GM18508 (cell line): Measurements from ENCODE around the gene JUN.

Source experiments
- ATAC-seq: cut with Tn5 transposase; IDR thresholded peaks from one replicate; pipeline ENCODE4 v1.9.1; 2021; ENCODE audit warnings: moderate number of reproducible peaks; ENCODE audit not compliant: insufficient read depth, unreplicated experiment

JUN gene

GRCh38 chr1:58785442-58786058 lies 1.7 kb upstream of the JUN start:
- no peak for ATAC-seq

- no peak for ATAC-seq
Measured at GRCh38 chr1:58784758-58785441, 1.1 kb upstream of the JUN start.

- ATAC-seq, result no peak
Measured at GRCh38 chr1:58783090-58783992, 506 bp downstream of the JUN start.

DNA sequence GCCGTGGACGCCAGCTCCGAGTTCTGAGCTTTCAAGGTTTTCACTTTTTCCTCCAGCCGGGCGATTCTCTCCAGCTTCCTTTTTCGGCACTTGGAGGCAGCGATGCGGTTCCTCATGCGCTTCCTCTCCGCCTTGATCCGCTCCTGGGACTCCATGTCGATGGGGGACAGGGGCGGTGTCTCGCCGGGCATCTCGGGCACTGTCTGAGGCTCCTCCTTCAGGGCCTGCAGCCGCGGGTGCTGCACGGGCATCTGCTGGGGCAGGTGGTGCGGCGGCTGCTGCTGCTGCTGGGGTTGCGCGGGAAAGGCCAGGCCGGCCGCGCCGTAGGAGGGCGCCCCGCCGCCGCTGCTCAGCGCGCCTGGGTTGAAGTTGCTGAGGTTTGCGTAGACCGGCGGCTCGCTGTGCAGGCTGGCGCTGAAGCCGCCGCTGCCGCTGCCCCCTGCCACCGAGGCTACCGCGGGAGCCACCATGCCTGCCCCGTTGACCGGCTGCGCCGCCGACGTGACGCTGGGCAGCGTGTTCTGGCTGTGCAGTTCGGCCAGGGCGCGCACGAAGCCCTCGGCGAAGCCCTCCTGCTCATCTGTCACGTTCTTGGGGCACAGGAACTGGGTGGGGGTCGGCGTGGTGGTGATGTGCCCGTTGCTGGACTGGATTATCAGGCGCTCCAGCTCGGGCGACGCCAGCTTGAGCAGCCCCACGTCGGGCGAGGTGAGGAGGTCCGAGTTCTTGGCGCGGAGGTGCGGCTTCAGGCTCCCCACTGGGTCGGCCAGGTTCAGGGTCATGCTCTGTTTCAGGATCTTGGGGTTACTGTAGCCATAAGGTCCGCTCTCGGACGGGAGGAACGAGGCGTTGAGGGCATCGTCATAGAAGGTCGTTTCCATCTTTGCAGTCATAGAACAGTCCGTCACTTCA lies 1.4 kb downstream of the JUN start:
- ATAC-seq, result no peak

DNA sequence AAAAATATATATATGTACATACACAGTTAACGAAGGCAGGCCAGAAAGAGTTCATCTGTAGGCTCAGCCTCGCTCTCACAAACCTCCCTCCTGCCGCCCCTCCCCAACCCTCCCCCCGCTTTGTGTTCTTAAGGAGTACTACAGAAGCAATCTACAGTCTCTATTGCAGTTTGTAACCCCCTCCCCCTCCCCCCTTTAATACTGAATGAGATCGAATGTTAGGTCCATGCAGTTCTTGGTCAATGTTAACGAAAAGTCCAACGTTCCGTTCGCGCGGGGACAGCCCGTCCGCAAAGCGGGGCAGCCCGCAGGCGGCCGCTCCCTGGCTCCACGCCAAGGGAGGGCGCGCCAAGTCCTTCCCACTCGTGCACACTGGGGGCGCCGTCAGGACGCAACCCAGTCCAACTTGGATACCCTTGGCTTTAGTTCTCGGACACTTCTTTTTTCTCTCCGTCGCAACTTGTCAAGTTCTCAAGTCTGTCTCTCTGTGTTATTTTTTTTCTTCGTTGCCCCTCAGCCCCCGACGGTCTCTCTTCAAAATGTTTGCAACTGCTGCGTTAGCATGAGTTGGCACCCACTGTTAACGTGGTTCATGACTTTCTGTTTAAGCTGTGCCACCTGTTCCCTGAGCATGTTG lies 2.2 kb downstream of the JUN start:
- no peak for ATAC-seq

- ATAC-seq, result no peak
Measured at GRCh38 chr1:58780836-58781452, 2.9 kb downstream of the JUN start.

DNA sequence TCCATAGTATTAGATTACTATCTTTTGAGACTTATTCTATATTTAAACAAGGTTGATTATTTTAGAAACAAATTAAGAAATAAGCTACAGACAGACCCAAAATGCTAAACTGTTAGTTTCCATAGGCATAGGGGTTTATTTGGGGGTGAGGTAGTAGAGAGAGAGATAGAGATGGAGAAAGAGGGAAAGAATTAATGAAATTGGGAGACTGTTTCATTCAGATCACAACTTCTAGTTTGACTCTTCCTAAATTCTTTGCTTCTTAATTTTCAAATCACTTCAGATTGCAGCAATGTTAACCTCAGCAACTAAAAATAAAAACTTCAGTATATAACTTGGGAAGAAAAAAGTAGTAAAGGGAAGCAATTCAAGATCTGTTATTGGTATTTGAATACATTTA lies 3.4 kb downstream of the JUN start:
- no peak for ATAC-seq

- ATAC-seq, result no peak
Measured at GRCh38 chr1:58779801-58780382, 4.0 kb downstream of the JUN start.

DNA sequence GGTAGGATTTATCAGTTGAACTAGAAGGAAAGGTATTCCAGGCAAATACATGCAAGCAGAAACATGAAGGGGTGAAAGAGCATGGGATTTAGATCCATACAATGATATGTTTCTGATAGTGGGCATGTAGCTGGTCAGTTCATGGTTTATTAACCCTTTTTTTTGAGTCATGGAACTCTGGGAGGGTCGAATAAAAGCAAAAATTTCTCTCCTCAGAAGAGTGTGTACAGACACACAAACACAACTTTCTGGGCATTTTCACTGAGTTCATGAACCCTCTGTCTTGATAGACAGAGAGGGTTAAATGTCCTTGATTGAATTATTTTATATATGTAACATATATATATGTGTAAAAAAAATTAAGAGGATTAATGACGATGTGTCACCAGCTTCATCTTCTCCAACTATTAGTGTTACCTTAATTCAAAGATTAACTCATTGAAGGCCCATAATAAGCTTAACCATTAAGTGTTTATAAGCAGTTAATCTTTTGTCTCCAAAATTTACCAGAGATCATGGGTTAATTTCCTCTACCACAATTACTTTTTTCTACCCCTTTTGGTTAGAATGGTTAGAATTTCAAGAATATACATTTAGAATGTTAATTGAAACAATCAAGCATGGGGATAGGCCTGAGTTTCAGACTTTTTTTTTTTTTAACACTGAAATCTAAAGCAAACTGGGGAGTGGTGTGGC lies 4.6 kb downstream of the JUN start:
- no peak for ATAC-seq

DNA sequence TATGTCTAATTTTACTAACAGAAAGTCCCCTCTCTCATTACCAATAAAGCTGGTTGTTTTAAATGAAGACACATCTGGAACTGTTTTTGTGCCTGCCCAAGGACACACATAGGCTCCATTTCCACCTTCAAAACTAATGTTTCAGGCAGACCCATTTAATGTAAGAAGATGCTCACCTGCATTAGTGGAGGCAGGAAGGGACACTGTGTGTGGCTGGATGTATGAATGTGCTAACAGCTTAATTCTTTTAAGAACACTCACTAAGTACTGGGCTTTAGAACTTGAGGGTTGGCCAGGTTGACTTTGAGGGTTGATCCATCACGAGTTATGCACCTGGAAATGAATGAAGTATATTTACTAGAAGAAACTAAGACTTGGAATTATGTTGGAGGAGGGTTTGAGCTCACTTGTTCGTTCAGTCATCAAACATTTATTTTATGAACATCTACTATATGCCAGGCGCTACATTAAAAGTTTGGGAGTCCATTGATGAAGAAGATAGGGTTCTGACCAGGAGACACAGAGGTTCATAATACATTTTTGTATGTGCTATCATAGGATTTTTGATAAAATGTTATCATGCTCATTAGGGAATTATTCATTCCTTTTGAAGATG lies 5.4 kb downstream of the JUN start:
- no peak for ATAC-seq

GRCh38 chr1:58774027-58774426 lies 9.8 kb downstream of the JUN start:
- ATAC-seq, result no peak

DNA sequence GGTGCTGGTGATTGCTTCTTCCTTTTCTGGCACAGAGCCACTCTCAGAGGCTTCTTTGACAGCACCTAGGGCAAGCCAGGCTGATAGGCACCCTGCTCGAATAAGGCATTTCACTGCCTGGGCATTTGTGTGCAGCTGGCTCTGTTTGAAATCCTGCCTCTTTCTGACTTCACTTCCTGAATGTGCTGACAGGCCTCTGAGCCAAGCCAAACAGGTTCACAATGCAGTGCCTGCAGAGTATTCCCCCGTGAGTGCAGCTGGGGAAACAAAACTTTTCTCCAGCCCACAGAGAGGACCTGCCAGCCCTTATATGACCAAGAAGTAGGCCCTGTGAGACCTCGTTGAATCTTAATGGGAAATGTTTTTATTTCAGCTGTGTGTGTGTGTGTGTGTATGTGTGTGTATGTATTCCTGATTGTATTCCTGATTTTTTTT lies 10.4 kb downstream of the JUN start:
- ATAC-seq, result peak; percentile 68

GRCh38 chr1:58769809-58770320 lies 14.0 kb downstream of the JUN start:
- no peak for ATAC-seq

- no peak for ATAC-seq
Measured at GRCh38 chr1:58768971-58769808, 14.7 kb downstream of the JUN start.

- ATAC-seq, result no peak
Measured at GRCh38 chr1:58768191-58768731, 15.6 kb downstream of the JUN start.

DNA sequence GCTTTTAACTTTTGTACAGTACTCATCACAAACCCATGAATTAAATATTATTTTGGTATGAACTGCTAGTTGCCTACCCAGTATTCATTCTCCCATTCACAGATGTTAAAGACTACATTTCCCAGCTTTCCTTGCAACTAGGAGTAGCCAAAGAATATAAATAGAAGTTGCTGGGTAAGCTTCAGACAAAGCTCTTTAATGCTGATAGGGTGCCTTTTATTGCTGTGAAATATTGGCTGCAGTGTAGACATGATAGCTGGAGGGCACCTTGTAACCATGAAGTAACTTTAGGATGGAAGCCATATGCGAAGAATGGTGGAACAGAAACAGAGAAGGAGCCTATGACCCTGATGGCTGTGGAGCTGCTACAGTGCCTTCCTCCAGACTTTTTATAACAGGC lies 16.7 kb downstream of the JUN start:
- ATAC-seq, result no peak

DNA sequence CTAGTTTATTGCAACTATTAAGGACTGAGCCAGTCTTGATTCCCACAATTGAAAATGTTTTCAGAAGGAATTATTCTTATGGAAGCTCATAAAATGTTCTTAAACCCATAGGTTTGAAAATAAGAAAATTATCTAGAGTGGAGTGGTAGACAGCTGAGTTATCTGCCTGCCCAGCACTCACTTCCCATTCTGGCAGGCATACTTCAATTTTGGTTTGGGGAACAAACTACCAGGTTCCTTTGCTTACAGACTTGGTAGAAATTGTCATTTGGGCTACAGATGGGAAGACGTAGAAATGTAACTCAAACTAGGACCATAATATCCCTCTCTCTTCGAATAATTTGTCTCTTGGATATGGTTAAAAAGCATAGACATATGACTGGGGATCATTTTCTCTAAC lies 18.4 kb downstream of the JUN start:
- ATAC-seq, result no peak
